ENCODE measurements around the gene CLBA1.

- TF ChIP-seq CTCF (conservative IDR thresholded peaks at IDR 0.05 in 1 of 2, IDR thresholded peaks at IDR 0.05 in 1 of 2; ENCODE audit: extremely low read depth in 1 of 2, insufficient read depth in 1 of 2, low read depth in 1 of 2, low read length in 2 of 2) (no peak), EZH2 (IDR thresholded peaks at IDR 0.05; ENCODE audit: borderline replicate concordance, low read length) (no peak)
These were observed 8.4 kb upstream of the CLBA1 start for GRCh38 chr14:104977008-104977680.

All from mammary epithelial cell (primary cell).